ENCODE results near the gene IFT74.
"Not testable (repeated sequence)": the region's sequence is repeated elsewhere in the genome, so short reads cannot be mapped to it uniquely, and the experiment has no call there.

The IFT74 gene

DNA sequence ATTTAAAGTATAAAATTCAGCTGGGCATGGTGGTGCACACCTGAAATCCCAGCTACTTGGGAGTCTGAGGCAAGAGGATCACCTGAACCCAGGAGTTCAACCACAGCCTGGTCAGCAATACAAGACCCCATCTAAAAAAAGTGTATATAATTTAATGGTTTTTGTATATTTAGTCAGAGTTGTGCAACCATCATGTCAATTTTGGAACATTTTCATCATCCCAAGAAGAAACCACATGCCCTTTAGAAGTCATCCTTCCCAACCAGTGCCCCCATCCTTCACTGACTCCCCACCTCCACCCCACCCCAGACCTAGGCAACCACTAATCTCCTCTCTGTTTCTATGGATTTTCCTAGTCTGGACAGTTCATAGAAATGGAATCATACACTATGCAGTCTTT is 134.0 kb downstream of the IFT74 start:
- Histone ChIP-seq H3K27ac (ENCODE audit: low read depth, low read length) (no peak overlapping the region), H3K36me3 (ENCODE audit: control insufficient read depth, insufficient read depth, low read length) (no peaks in the 10 kb centered on the region), H3K4me3 (ENCODE audit: low read length) (no peak overlapping the region), H3K4me1 (ENCODE audit: control insufficient read depth, insufficient read depth, low read length) (no peaks in the 10 kb centered on the region), H3K9ac (ENCODE audit: low read length) (no peak overlapping the region), H3K27me3 (ENCODE audit: control insufficient read depth, insufficient read depth, low read length) (no peaks in the 10 kb centered on the region)

GRCh38 chr9:27090711-27091110 is 134.5 kb downstream of the IFT74 start:
- H3K27me3 ChIP-seq (ENCODE audit: control insufficient read depth, insufficient read depth, low read length): no peaks in the 10 kb centered on the region
- H3K4me3 ChIP-seq (ENCODE audit: low read length): no peak overlapping the region
- no peak overlapping the region for H3K27ac ChIP-seq (ENCODE audit: low read depth, low read length)
- no peaks in the 10 kb centered on the region for H3K4me1 ChIP-seq (ENCODE audit: control insufficient read depth, insufficient read depth, low read length)
- no peak overlapping the region for H3K9ac ChIP-seq (ENCODE audit: low read length)
- no peaks in the 10 kb centered on the region for H3K36me3 ChIP-seq (ENCODE audit: control insufficient read depth, insufficient read depth, low read length)

DNA sequence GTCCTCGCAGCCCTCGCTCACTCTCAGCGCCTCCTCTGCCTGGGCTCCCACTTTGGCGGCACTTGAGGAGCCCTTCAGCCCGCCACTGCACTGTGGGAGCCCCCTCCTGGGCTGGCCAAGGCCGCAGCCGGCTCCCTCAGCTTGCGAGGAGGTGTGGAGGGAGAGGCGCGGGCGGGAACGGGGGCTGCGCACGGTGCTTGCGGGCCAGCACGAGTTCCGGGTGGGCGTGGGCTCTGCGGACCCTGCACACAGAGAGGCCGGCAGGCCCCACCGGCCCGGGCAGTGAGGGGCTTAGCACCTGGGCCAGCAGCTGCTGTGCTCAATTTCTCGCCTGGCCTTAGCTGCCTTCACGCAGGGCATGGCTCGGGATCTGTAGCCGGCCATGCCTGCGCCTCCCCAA is 136.3 kb downstream of the IFT74 start:
- not testable (repeated sequence) for H3K27me3 ChIP-seq (ENCODE audit: control insufficient read depth, insufficient read depth, low read length); H3K4me1 ChIP-seq (ENCODE audit: control insufficient read depth, insufficient read depth, low read length); H3K9ac ChIP-seq (ENCODE audit: low read length); H3K27ac ChIP-seq (ENCODE audit: low read depth, low read length); H3K4me3 ChIP-seq (ENCODE audit: low read length); H3K36me3 ChIP-seq (ENCODE audit: control insufficient read depth, insufficient read depth, low read length)

GRCh38 chr9:27093384-27094067 is 137.3 kb downstream of the IFT74 start:
- not testable (repeated sequence) for H3K4me1 ChIP-seq (ENCODE audit: control insufficient read depth, insufficient read depth, low read length); H3K27me3 ChIP-seq (ENCODE audit: control insufficient read depth, insufficient read depth, low read length); H3K27ac ChIP-seq (ENCODE audit: low read depth, low read length); H3K4me3 ChIP-seq (ENCODE audit: low read length); H3K36me3 ChIP-seq (ENCODE audit: control insufficient read depth, insufficient read depth, low read length); H3K9ac ChIP-seq (ENCODE audit: low read length)

- no peaks in the 10 kb centered on the region for H3K27me3 ChIP-seq (ENCODE audit: control insufficient read depth, insufficient read depth, low read length)
- H3K27ac ChIP-seq (ENCODE audit: low read depth, low read length): no peak overlapping the region
- no peak overlapping the region for H3K4me3 ChIP-seq (ENCODE audit: low read length)
- no peaks in the 10 kb centered on the region for H3K36me3 ChIP-seq (ENCODE audit: control insufficient read depth, insufficient read depth, low read length)
- no peak overlapping the region for H3K9ac ChIP-seq (ENCODE audit: low read length)
- H3K4me1 ChIP-seq (ENCODE audit: control insufficient read depth, insufficient read depth, low read length): no peaks in the 10 kb centered on the region
Observed at GRCh38 chr9:27094640-27095298, 138.6 kb downstream of the IFT74 start.

DNA sequence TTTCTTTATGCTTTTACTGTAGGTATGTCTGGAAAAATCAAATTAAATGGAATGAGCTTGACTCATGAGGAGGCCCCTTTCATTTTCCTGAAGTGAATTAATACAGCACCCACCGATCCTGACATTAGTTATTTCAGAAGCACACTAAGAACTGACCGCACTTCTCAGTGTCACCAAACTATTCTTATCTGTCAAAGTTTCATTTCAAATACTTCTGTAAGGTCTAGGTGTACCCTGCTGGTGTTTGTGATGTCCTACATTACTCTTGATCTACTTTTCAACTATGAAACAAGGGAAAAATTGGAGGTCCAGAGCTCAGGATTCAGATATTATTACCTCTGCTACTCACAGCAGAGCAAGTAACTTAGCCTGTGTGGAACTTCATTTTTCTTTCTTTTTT is 151.0 kb downstream of the IFT74 start:
- H3K9ac ChIP-seq (ENCODE audit: low read length): no peak overlapping the region
- no peak overlapping the region for H3K4me3 ChIP-seq (ENCODE audit: low read length)
- no peaks in the 10 kb centered on the region for H3K36me3 ChIP-seq (ENCODE audit: control insufficient read depth, insufficient read depth, low read length)
- H3K4me1 ChIP-seq (ENCODE audit: control insufficient read depth, insufficient read depth, low read length): no peaks in the 10 kb centered on the region
- no peaks in the 10 kb centered on the region for H3K27me3 ChIP-seq (ENCODE audit: control insufficient read depth, insufficient read depth, low read length)
- H3K27ac ChIP-seq (ENCODE audit: low read depth, low read length): no peak overlapping the region

DNA sequence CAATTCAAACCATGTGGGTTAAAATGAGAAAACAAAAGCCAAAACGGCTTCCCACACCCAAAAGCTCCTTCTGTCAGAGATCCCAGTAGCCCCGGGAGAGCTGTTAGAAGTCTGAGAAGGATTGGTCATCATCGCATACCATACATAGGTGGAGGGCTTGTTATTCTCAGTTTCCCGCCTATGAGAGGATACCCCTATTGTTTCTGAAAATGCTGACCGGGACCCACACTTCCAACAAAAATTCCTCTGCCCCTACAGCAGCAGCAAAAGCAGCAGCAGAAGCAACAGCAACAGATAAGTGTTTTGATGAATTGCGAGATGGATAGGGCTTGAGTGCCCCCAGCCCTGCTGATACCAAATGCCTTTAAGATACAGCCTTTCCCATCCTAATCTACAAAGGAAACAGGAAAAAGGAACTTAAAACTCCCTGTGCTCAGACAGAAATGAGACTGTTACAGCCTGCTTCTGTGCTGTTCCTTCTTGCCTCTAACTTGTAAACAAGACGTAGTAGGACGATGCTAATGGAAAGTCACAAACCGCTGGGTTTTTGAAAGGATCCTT is 152.8 kb downstream of the IFT74 start, which contains the start of gene TEK:
TSS of gene TEK (plus strand) at position 245 of the 561 bp plus-strand sequence. CDS start 366 bp downstream, outside the sequence.
- Histone ChIP-seq H3K4me1 (ENCODE audit: control insufficient read depth, insufficient read depth, low read length) (no peaks in the 10 kb centered on the region), H3K27ac (ENCODE audit: low read depth, low read length) (no peak within 1 kb of the TSS), H3K36me3 (ENCODE audit: control insufficient read depth, insufficient read depth, low read length) (no peaks in the 10 kb centered on the region), H3K9ac (ENCODE audit: low read length) (no peak within 1 kb of the TSS), H3K27me3 (ENCODE audit: control insufficient read depth, insufficient read depth, low read length) (no peaks in the 10 kb centered on the region), H3K4me3 (ENCODE audit: low read length) (peak within 1 kb of the TSS; percentile 5)

GRCh38 chr9:27109621-27110020 is 153.4 kb downstream of the IFT74 start:
- Histone ChIP-seq H3K9ac (ENCODE audit: low read length) (no peak overlapping the region), H3K36me3 (ENCODE audit: control insufficient read depth, insufficient read depth, low read length) (no peaks in the 10 kb centered on the region), H3K27me3 (ENCODE audit: control insufficient read depth, insufficient read depth, low read length) (no peaks in the 10 kb centered on the region), H3K27ac (ENCODE audit: low read depth, low read length) (no peak overlapping the region), H3K4me1 (ENCODE audit: control insufficient read depth, insufficient read depth, low read length) (no peaks in the 10 kb centered on the region), H3K4me3 (ENCODE audit: low read length) (peak overlapping the region; percentile 5)

- H3K27ac ChIP-seq (ENCODE audit: low read depth, low read length): no peak overlapping the region
- H3K9ac ChIP-seq (ENCODE audit: low read length): no peak overlapping the region
- H3K4me1 ChIP-seq (ENCODE audit: control insufficient read depth, insufficient read depth, low read length): no peaks in the 10 kb centered on the region
- H3K4me3 ChIP-seq (ENCODE audit: low read length): no peak overlapping the region
- no peaks in the 10 kb centered on the region for H3K27me3 ChIP-seq (ENCODE audit: control insufficient read depth, insufficient read depth, low read length)
- no peaks in the 10 kb centered on the region for H3K36me3 ChIP-seq (ENCODE audit: control insufficient read depth, insufficient read depth, low read length)
Observed at GRCh38 chr9:27110181-27110580, 154.0 kb downstream of the IFT74 start.

- H3K4me1 ChIP-seq (ENCODE audit: control insufficient read depth, insufficient read depth, low read length): no peaks in the 10 kb centered on the region
- no peak overlapping the region for H3K27ac ChIP-seq (ENCODE audit: low read depth, low read length)
- no peak overlapping the region for H3K4me3 ChIP-seq (ENCODE audit: low read length)
- no peaks in the 10 kb centered on the region for H3K27me3 ChIP-seq (ENCODE audit: control insufficient read depth, insufficient read depth, low read length)
- H3K9ac ChIP-seq (ENCODE audit: low read length): no peak overlapping the region
- H3K36me3 ChIP-seq (ENCODE audit: control insufficient read depth, insufficient read depth, low read length): no peaks in the 10 kb centered on the region
Observed at GRCh38 chr9:27112235-27112634, 156.0 kb downstream of the IFT74 start.
